Head of caudate nucleus (tissue), 42 donors: ENCODE data around the gene CHRM4.

Experiments
- DNase-seq, 42 donors: peaks; one replicate each; pipeline versions ENCODE4 v3.0.0 to v3.0.0-alpha.2; 2020 to 2021; ENCODE audit warnings: mixed read lengths in 7 of 42
- intact Hi-C: fragments of 100-400 bp; cut with DNase I; formaldehyde crosslinking; loops from one replicate; pipeline ENCODE4 v1.15.0; 2022

CHRM4 gene

DNA sequence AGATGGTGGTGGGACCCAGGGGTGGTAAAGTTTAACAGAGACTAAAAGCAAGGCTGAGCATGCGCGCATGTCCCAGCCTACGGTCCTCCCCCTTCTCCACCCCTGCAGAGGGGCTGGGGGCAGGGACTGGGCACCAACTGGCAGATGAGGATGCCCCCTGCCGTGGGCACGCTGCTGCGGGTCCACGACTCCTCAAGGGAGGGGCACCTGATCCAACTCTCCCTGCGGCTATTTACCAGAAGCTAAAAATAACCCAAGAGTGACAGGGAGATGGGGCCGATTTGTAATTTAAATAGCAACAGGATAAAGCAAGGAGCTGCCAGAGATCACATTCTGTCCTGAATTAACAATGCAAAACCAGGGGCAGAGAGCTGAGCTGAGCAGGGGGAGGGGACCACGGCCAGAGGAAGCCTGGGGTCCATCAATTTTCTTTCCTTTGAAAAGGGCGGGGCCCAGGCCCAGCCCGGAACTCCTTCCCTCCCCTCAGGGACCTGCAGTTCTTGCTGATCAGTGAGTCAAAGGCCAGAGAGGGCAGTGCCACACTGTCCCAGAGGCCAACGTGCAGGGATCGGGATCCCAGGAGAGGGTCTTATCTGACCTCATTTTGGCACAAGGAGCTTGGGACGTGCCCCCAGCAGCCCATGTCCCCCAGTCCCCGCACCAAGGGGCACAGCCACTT is 52.4 kb downstream of the CHRM4 start:
- intact Hi-C loops, result no loop called here
- DNase-seq, result peak in 7 of 42 donors; percentile 46 to 66 (median 55)

DNA sequence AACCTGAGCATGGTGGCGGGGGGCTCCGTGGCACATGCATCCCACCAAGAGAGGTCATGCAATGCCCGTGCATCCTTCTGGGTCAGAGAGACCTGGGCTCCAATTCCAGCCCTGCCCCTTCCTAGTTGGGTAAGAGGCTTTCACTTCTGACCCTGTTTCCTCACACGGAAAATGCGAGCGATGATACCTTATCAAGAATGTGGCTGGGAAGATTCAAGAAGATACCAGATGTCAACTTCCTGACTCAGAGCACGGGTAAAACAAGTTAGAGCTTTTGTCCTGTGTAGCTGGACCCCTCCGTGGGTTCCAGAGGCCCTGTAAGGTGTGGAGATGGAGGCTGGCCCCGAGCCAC is 53.0 kb downstream of the CHRM4 start:
- intact Hi-C loops, result no loop called here
- no peak for DNase-seq

DNA sequence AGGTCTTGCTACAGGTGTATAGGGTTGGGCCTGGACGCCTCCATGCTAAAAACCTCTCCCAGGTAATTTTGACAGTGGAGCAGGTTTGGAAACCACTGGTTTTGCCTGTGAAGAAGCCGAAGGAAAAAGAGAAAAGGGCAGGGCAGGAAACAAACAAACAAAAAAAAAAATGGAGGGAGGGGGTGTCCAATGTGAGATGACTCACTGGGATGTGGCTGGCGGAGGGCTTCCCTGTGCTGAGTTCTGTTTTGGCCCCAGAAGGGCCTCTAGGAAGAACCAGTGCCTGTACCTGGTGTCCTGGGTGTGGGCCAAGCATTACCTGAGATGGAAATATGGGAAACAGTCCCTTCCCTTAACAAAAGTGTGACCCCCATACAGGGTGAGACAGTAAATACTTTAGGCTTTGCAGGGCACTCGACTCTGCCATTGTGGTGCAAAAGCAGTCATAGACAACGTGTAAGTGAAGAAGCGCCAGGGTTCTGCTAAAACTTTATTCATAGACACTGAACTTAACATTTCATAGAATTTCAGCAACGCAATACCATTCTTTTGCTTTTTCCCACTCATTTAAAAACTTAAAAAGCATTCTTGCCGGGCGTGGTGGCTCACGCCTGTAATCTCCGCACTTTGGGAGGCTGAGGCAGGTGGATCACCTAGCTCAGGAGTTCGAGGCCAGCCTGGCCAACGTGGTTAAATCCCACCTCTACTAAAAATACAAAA is 53.8 kb downstream of the CHRM4 start:
- intact Hi-C loops, result no loop called here
- DNase-seq, result no peak

DNA sequence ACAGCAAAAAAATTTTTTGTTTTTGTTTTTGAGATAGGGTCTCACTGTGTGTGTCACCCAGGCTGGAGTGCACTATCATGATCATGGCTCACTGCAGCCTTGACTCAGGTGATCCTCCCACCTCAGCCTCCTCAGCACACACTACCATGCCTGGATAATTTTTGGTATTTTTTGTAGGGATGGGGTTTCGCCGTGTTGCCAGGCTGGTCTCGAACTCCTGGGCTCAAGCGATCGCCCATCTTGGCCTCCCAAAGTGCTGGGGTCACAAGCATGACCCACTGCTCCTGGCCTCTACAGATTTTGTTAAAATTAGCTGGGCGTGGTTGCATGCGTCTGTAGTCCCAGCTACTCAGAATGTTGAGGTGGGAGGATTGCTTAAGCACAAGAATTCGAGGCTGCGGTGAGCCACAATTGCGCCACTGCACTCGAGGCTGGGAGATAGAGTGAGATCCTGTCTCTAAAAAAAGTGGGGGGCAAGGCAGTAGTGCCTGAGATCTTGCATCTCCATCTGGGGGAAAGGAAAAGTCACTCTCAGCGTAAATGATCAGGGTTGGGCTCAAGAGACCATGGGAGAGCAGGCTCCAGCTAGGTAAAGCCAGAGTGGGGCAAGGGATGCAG is 54.9 kb downstream of the CHRM4 start:
- peak in 8 of 42 donors; percentile 37 to 72 (median 63) for DNase-seq
- intact Hi-C loops, result no loop called here

DNA sequence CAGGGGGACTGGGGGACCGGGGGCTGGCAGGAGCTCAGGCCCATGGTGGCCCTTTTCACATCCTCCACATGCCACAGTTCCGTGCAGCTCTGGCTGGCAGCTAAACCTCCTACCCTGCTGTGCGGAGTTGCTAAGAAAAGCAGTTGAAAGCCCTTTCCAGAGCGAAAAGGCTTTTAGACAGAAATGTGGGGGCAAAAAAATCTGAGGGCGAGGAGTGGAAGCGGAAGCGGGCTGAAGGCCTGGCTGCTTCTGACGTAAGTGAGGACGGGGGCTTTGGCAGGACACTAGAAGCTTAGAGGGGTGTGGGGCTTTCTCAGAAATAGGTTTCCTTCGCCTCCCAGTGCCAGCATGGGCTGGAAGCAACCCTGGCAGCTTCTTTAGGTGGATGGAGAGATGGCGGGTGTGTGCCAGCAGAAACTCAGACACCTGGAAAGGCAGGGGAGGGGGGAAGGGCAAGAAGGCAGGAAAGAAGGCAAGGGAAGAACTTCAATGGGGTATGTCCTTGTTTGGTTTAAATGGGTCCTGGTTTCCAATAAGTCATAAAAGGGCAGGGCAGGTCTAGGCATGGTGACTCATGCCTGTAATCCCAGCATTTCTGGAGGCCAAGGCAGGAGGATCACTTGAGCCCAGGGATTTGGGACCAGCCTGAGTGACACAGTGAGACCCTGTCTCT is 55.5 kb downstream of the CHRM4 start:
- intact Hi-C loops, result no loop called here
- peak in 23 of 42 donors; percentile 31 to 85 (median 56) for DNase-seq

DNA sequence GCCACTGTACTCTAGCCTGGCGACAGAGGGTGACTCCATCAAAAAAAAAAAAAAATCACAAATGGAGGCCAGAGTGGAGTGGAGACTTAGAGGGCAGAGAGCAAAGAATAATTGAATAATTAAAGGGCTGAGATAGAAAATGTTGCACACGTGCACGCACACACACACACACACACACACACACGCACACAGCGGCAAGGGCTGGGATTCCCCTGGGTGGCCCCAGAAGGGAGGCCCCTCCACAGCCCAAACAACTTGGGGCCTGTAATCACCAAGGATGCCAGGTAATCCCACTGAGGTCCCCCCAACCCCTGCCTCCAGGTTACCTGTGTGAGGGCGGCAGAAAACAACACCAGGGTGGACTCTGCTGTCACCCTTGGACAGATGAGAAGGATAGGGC is 56.3 kb downstream of the CHRM4 start:
- DNase-seq, result no peak
- intact Hi-C loops, result no loop called here

DNA sequence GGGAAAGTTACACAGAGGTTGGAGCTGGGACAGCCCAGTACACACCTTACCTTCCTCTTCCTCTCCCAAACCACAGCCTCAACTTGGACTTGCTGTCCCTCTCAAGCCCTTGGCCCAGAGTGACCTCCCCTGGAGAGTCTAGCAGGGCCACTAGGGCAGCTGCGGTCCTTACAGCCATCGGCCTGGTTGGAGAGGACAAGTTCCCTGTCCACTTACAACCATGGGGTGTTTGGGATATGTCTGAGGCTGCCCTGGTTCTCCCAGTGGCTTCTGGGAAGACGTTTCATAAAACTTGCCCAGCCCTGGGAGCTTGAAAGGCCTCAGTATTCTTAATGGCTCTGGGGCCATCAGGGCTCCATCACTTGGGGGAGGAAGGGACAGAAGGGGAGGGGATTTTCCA is 57.4 kb downstream of the CHRM4 start:
- intact Hi-C loops, result no loop called here
- no peak for DNase-seq
